SK-N-SH (cell line): ENCODE data around the gene TUBGCP6. TPM values are rescaled to one million over a fixed set of nuclear protein-coding genes. Genes with fewer than 3 reads are reported as not detected.
A peak's percentile ranks its signal among the peaks of the same experiment; 100 is the strongest.

ENCODE experiments used
- CTCF ChIA-PET: fragments of 300-600, 350-600 bp; formaldehyde crosslinking; extraction: SDS; loops from one replicate; lab custom pipeline; 2021; lab: Yijun Ruan, JAX
- POLR2A ChIA-PET: fragments of 350-600 bp; sonication (Branson Sonifier 250); formaldehyde crosslinking; extraction: SDS; loops from one replicate; lab custom pipeline; 2020; ENCODE audit warnings: antibody characterized with exemption, inconsistent platforms; lab: Yijun Ruan, JAX
- DNase-seq: peaks from one replicate; pipeline ENCODE4 v3.0.0; 2012
- H2AFZ ChIP-seq: fragments of 200-600 bp; sonication (generic); 2 replicates; pipeline ENCODE4 v1.8.1; 2016; ENCODE audit warnings: antibody characterized with exemption, mild to moderate bottlenecking, low read depth
- H3F3A ChIP-seq: fragments of 200-600 bp; sonication (generic); replicated peaks from 2 replicates; pipeline ENCODE3; 2016; ENCODE audit warnings: antibody characterized with exemption, mild to moderate bottlenecking; ENCODE audit not compliant: insufficient read depth
- H3K27ac ChIP-seq, 2 experiments: fragments of 200-500 bp in 1 of 2; fragments of 200-600 bp in 1 of 2; sonication (Bioruptor generic) in 1 of 2; sonication (generic), shearing (Covaris generic) in 1 of 2; 2 replicates each; pipeline versions ENCODE4 v1.5.1 to v1.6.1; 2014 to 2016; ENCODE audit warnings: low read depth in 2 of 2, inconsistent platforms in 1 of 2, low read length in 1 of 2, mild to moderate bottlenecking in 1 of 2, mixed read lengths in 1 of 2
- H3K27me3 ChIP-seq: fragments of 200-600 bp; sonication (generic), shearing (Covaris generic); 2 replicates; pipeline ENCODE4 v1.6.1; 2016; ENCODE audit warnings: mixed run types; ENCODE audit not compliant: insufficient read depth
- H3K36me3 ChIP-seq, 2 experiments: fragments of 200-500 bp in 1 of 2; fragments of 200-600 bp in 1 of 2; sonication (Bioruptor generic) in 1 of 2; sonication (generic) in 1 of 2; replicated peaks in 1 of 2; 2 replicates each; pipeline versions ENCODE3 to v1.5.1; 2014 to 2016; ENCODE audit warnings: low read length in 1 of 2, mild to moderate bottlenecking in 1 of 2; ENCODE audit not compliant: insufficient read depth in 2 of 2, control insufficient read depth in 1 of 2
- H3K4me1 ChIP-seq, 2 experiments: fragments of 200-500 bp in 1 of 2; fragments of 200-600 bp in 1 of 2; sonication (Bioruptor generic) in 1 of 2; sonication (generic), shearing (Covaris generic) in 1 of 2; 2 replicates each; pipeline versions ENCODE4 v1.5.1 to v1.6.1; 2014 to 2016; ENCODE audit warnings: low read depth in 1 of 2, low read length in 1 of 2, mixed run types in 1 of 2; ENCODE audit not compliant: insufficient read depth in 2 of 2, control insufficient read depth in 1 of 2
- H3K4me2 ChIP-seq: fragments of 200-600 bp; sonication (generic), shearing (Covaris generic); 2 replicates; pipeline ENCODE4 v1.6.1; 2017; ENCODE audit warnings: mixed run types
- H3K4me3 ChIP-seq, 2 experiments: fragments of 200-500 bp in 1 of 2; fragments of 200-600 bp in 1 of 2; sonication (Bioruptor generic) in 1 of 2; sonication (generic), shearing (Covaris generic) in 1 of 2; 2 replicates each; pipeline versions ENCODE4 v1.5.1 to v1.8.1; 2014 to 2016; ENCODE audit warnings: low read depth in 2 of 2, inconsistent platforms in 1 of 2, low read length in 1 of 2, mild to moderate bottlenecking in 1 of 2, mixed read lengths in 1 of 2, moderate library complexity in 1 of 2
- H3K79me2 ChIP-seq: fragments of 200-600 bp; sonication (generic); 2 replicates; pipeline ENCODE4 v1.8.1; 2017; ENCODE audit warnings: mild to moderate bottlenecking; ENCODE audit not compliant: insufficient read depth
- H3K9ac ChIP-seq: fragments of 200-600 bp; sonication (generic); 2 replicates; pipeline ENCODE4 v1.6.1; 2017; ENCODE audit warnings: mixed run types
- H3K9me2 ChIP-seq: fragments of 200-600 bp; sonication (generic); 2 replicates; pipeline ENCODE4 v1.6.1; 2017; ENCODE audit warnings: mixed run types
- H3K9me3 ChIP-seq: fragments of 200-600 bp; sonication (generic); 2 replicates; pipeline ENCODE4 v1.6.1; 2017; ENCODE audit warnings: mixed run types, mild to moderate bottlenecking, moderate library complexity
- H4K20me1 ChIP-seq: fragments of 200-600 bp; sonication (generic); 2 replicates; pipeline ENCODE4 v1.6.1; 2017; ENCODE audit warnings: mild to moderate bottlenecking, mixed run types; ENCODE audit not compliant: insufficient read depth
- ELF1 ChIP-seq: IDR thresholded peaks from 2 replicates; pipeline ENCODE4 v1.4.0; 2012
- EP300 ChIP-seq, 2 experiments: IDR thresholded peaks; 2 replicates each; pipeline versions ENCODE4 v1.4.0 to v1.6.1; 2012; ENCODE audit warnings: borderline replicate concordance in 1 of 2, low read depth in 1 of 2, low read length in 1 of 2
- FOSL2 ChIP-seq: IDR thresholded peaks from 2 replicates; pipeline ENCODE4 v1.4.0; 2012; ENCODE audit warnings: low read depth, mild to moderate bottlenecking, moderate library complexity, borderline replicate concordance
- FOXJ3 ChIP-seq: sonication (generic); formaldehyde crosslinking; IDR thresholded peaks from 2 replicates; pipeline ENCODE4 v1.5.1; 2020; ENCODE audit warnings: mild to moderate bottlenecking, missing genetic modification reagents
- IRF3 ChIP-seq: fragments of 150-350 bp; IDR thresholded peaks from 2 replicates; pipeline ENCODE4 v1.6.1; 2016; ENCODE audit warnings: mild to moderate bottlenecking, low read depth, low read length
- JUND ChIP-seq: IDR thresholded peaks from 2 replicates; pipeline ENCODE4 v1.4.0; 2012
- NFIC ChIP-seq: IDR thresholded peaks from 2 replicates; pipeline ENCODE4 v1.4.0; 2012; ENCODE audit warnings: borderline replicate concordance
- NRF1 ChIP-seq: IDR thresholded peaks from 2 replicates; pipeline ENCODE4 v1.6.1; 2012; ENCODE audit warnings: low read depth, mild to moderate bottlenecking, low read length
- POLR2AphosphoS5 ChIP-seq: IDR thresholded peaks from 2 replicates; pipeline ENCODE4 v1.6.1; 2012; ENCODE audit warnings: low read depth, low read length
- RFX5 ChIP-seq: IDR thresholded peaks from 2 replicates; pipeline ENCODE4 v1.6.1; 2012; ENCODE audit warnings: mild to moderate bottlenecking, improper control_type of control experiment, low read length
- RXRA ChIP-seq: IDR thresholded peaks from 2 replicates; pipeline ENCODE4 v1.4.0; 2012; ENCODE audit warnings: low read depth, mild to moderate bottlenecking, borderline replicate concordance
- SIN3A ChIP-seq: IDR thresholded peaks from 2 replicates; pipeline ENCODE4 v1.6.1; 2012; ENCODE audit warnings: low read depth, mild to moderate bottlenecking, low read length, moderate library complexity, borderline replicate concordance
- SMC3 ChIP-seq: IDR thresholded peaks from 2 replicates; pipeline ENCODE4 v1.6.1; 2012; ENCODE audit warnings: low read depth, low read length, improper control_type of control experiment
- TAF1 ChIP-seq: IDR thresholded peaks from 2 replicates; pipeline ENCODE4 v1.6.1; 2012; ENCODE audit warnings: low read depth, mild to moderate bottlenecking, low read length, moderate library complexity, borderline replicate concordance
- TCF12 ChIP-seq: IDR thresholded peaks from 2 replicates; pipeline ENCODE4 v1.4.0; 2012
- TEAD4 ChIP-seq: IDR thresholded peaks from 2 replicates; pipeline ENCODE4 v1.4.0; 2012; ENCODE audit warnings: mild to moderate bottlenecking, borderline replicate concordance; ENCODE audit not compliant: insufficient read depth
- USF2 ChIP-seq: fragments of 150-350 bp; IDR thresholded peaks from 2 replicates; pipeline ENCODE4 v1.6.1; 2017; ENCODE audit warnings: antibody characterized with exemption, low read length, low read depth, borderline replicate concordance
- ZBTB33 ChIP-seq: IDR thresholded peaks from 2 replicates; pipeline ENCODE4 v1.4.0; 2012; ENCODE audit warnings: low read depth, borderline replicate concordance
- WGBS: methylation state at CpG from one replicate; pipeline ENCODE4 v1.1.6; 2017; ENCODE audit warnings: low lambda C conversion rate; 5-methylcytosine and 5-hydroxymethylcytosine counted together
- polyA plus RNA-seq, 3 experiments: library from polyadenylated mRNA; depleted of rRNA; stranded (reverse); fragments of >200 nt; gene quantifications; 2 replicates each; pipeline ENCODE4 v1.2.3, GENCODE V29; 2012
- TF ChIP-seq, protein P1 (sequence below): fragments of 200-600 bp; sonication (generic); IDR thresholded peaks from 2 replicates; pipeline ENCODE4 v1.6.1; 2017; ENCODE audit warnings: antibody characterized with exemption, mild to moderate bottlenecking, moderate library complexity
- TF ChIP-seq, protein P2 (sequence below): IDR thresholded peaks from 2 replicates; pipeline ENCODE4 v1.6.1; 2012; ENCODE audit warnings: mild to moderate bottlenecking, low read depth, low read length, moderate library complexity

The TUBGCP6 gene
- polyA plus RNA-seq, 1 of the 3 experiments (the other 2 are of a cell fraction) = 40.4 TPM

- H3K27me3 ChIP-seq = no peaks in the 10 kb centered on the region
- H3K4me2 ChIP-seq = peak overlapping the region; percentile 99
- no peaks in the 10 kb centered on the region for H3K9me3 ChIP-seq
- H4K20me1 ChIP-seq = 0 out of 2 replicates have a peak, but pooled peaks cover 7% of the 10 kb centered on the region
- WGBS = 85% methylated on average over 7 of the region's 11 CpGs
- peaks cover 9 to 59% of the 10 kb centered on the region in 2 experiments; a peak in 2 of 4 replicates for H3K4me1 ChIP-seq
- H3K27ac ChIP-seq = peak overlapping the region; percentile 62 to 86; a peak in 3 of 4 replicates
- peak overlapping the region; percentile 80 to 89 for H3K4me3 ChIP-seq
- TF ChIP-seq FOXJ3 (CRISPR knock-in tag) = no peak
- TF ChIP-seq RXRA = no peak
- TF ChIP-seq EP300 (IDR thresholded peaks at IDR 0.05; ENCODE audit: borderline replicate concordance in 1 of 2, low read depth in 1 of 2, low read length in 1 of 2) = no peak
- TF ChIP-seq IRF3 = no peak
- TF ChIP-seq ELF1 = no peak
- no peak for TF ChIP-seq USF2
- no peak for TF ChIP-seq TEAD4
- no peak for TF ChIP-seq TCF12
- TF ChIP-seq, protein P1, sequence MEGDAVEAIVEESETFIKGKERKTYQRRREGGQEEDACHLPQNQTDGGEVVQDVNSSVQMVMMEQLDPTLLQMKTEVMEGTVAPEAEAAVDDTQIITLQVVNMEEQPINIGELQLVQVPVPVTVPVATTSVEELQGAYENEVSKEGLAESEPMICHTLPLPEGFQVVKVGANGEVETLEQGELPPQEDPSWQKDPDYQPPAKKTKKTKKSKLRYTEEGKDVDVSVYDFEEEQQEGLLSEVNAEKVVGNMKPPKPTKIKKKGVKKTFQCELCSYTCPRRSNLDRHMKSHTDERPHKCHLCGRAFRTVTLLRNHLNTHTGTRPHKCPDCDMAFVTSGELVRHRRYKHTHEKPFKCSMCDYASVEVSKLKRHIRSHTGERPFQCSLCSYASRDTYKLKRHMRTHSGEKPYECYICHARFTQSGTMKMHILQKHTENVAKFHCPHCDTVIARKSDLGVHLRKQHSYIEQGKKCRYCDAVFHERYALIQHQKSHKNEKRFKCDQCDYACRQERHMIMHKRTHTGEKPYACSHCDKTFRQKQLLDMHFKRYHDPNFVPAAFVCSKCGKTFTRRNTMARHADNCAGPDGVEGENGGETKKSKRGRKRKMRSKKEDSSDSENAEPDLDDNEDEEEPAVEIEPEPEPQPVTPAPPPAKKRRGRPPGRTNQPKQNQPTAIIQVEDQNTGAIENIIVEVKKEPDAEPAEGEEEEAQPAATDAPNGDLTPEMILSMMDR = no peak
- TF ChIP-seq TAF1 = no peak
- TF ChIP-seq SIN3A = no peak
- TF ChIP-seq NRF1 = no peak
- TF ChIP-seq ZBTB33 = no peak
- no peak for TF ChIP-seq NFIC
- no peak for TF ChIP-seq JUND
- no peak for TF ChIP-seq RFX5
- TF ChIP-seq POLR2AphosphoS5 = no peak
- no peak for TF ChIP-seq SMC3
- TF ChIP-seq FOSL2 = no peak
- TF ChIP-seq, protein P2, sequence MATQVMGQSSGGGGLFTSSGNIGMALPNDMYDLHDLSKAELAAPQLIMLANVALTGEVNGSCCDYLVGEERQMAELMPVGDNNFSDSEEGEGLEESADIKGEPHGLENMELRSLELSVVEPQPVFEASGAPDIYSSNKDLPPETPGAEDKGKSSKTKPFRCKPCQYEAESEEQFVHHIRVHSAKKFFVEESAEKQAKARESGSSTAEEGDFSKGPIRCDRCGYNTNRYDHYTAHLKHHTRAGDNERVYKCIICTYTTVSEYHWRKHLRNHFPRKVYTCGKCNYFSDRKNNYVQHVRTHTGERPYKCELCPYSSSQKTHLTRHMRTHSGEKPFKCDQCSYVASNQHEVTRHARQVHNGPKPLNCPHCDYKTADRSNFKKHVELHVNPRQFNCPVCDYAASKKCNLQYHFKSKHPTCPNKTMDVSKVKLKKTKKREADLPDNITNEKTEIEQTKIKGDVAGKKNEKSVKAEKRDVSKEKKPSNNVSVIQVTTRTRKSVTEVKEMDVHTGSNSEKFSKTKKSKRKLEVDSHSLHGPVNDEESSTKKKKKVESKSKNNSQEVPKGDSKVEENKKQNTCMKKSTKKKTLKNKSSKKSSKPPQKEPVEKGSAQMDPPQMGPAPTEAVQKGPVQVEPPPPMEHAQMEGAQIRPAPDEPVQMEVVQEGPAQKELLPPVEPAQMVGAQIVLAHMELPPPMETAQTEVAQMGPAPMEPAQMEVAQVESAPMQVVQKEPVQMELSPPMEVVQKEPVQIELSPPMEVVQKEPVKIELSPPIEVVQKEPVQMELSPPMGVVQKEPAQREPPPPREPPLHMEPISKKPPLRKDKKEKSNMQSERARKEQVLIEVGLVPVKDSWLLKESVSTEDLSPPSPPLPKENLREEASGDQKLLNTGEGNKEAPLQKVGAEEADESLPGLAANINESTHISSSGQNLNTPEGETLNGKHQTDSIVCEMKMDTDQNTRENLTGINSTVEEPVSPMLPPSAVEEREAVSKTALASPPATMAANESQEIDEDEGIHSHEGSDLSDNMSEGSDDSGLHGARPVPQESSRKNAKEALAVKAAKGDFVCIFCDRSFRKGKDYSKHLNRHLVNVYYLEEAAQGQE = no peak
- ChIA-PET CTCF (interaction anchor here (0.7 to 4.3 kb wide), 8 partner anchors 8 to 275 kb away, joined by 3 to 72 read pairs (median 20); partner anchors contain the start of genes DENND6B, MAPK11, MAPK12 and SCO2), POLR2A (interaction anchor here (1.2 to 2.1 kb wide), 2 partner anchors 10 to 13 kb away, joined by 4 to 10 read pairs; no protein-coding TSS in a partner anchor)
- H3K9ac ChIP-seq = peak overlapping the region; percentile 92
- no peaks in the 10 kb centered on the region for H3K9me2 ChIP-seq
- DNase-seq = no peak
- peaks cover 32% of the 10 kb centered on the region; the same call in 1 of the 2 replicates for H3K79me2 ChIP-seq
- peaks cover 32% of the 10 kb centered on the region for H3F3A ChIP-seq
- H3K36me3 ChIP-seq = peaks cover 5 to 33% of the 10 kb centered on the region in 2 experiments
- no peak overlapping the region for H2AFZ ChIP-seq
Measured at GRCh38 chr22:50250249-50250554, 5.4 kb upstream of the TUBGCP6 start.
